Hematopoietic multipotent progenitor cell treated with erythropoietin and hydrocortisone succinate and interleukin-3 and kit ligand, for 4 days (in vitro differentiated cells): ENCODE measurements around the gene RBM34.

ENCODE experiments used
- DNase-seq: peaks from one replicate; pipeline ENCODE4 v3.0.0-alpha.2; 2015

Gene RBM34

GRCh38 chr1:235152235-235152634 is 8.8 kb downstream of the RBM34 start:
- DNase-seq = no peak

GRCh38 chr1:235151033-235151432 is 10.0 kb downstream of the RBM34 start:
- no peak for DNase-seq

- no peak for DNase-seq
Observed at GRCh38 chr1:235149824-235150223, 11.2 kb downstream of the RBM34 start.

GRCh38 chr1:235147269-235147668 is 13.8 kb downstream of the RBM34 start:
- DNase-seq = no peak

- DNase-seq = no peak
Observed at GRCh38 chr1:235145639-235146038, 15.4 kb downstream of the RBM34 start.

- DNase-seq = no peak
Observed at GRCh38 chr1:235142991-235143390, 18.1 kb downstream of the RBM34 start.

- DNase-seq = no peak
Observed at GRCh38 chr1:235139315-235139714, 21.7 kb downstream of the RBM34 start.

- no peak for DNase-seq
Observed at GRCh38 chr1:235138821-235139220, 22.2 kb downstream of the RBM34 start.

- no peak for DNase-seq
Observed at GRCh38 chr1:235136111-235136510, 24.9 kb downstream of the RBM34 start.

GRCh38 chr1:235134171-235134570 is 26.9 kb downstream of the RBM34 start:
- DNase-seq = no peak

- no peak for DNase-seq
Observed at GRCh38 chr1:235133086-235133485, 28.0 kb downstream of the RBM34 start.

GRCh38 chr1:235131961-235132360 is 29.1 kb downstream of the RBM34 start:
- no peak for DNase-seq

- no peak for DNase-seq
Observed at GRCh38 chr1:235130766-235131270, 30.2 kb downstream of the RBM34 start.

- DNase-seq = no peak
Observed at GRCh38 chr1:235129774-235130570, 31.1 kb downstream of the RBM34 start.

- DNase-seq = peak; percentile 99
Observed at GRCh38 chr1:235128456-235129328, 32.4 kb downstream of the RBM34 start, which contains the start of gene TOMM20. Gene TOMM20 (minus strand): TSS chr1:235128837. CDS start chr1:235128715, 122 bp downstream.

GRCh38 chr1:235127732-235128455 is 33.2 kb downstream of the RBM34 start:
- DNase-seq = peak; percentile 35

GRCh38 chr1:235127203-235127602 is 33.8 kb downstream of the RBM34 start:
- DNase-seq = no peak

GRCh38 chr1:235124665-235125064 is 36.4 kb downstream of the RBM34 start:
- DNase-seq = no peak

- DNase-seq = no peak
Observed at GRCh38 chr1:235124111-235124510, 36.9 kb downstream of the RBM34 start.

GRCh38 chr1:235122348-235122747 is 38.7 kb downstream of the RBM34 start:
- no peak for DNase-seq

- DNase-seq = peak; percentile 58
Observed at GRCh38 chr1:235113183-235113917, 47.7 kb downstream of the RBM34 start.
